Nucleus accumbens (tissue), 56 donors: ENCODE data around the gene ZNF83.

Source experiments
- DNase-seq, 56 donors: peaks; one replicate each; lab custom pipeline; 2025; lab: John Stamatoyannopoulos, UW

Gene ZNF83

DNA sequence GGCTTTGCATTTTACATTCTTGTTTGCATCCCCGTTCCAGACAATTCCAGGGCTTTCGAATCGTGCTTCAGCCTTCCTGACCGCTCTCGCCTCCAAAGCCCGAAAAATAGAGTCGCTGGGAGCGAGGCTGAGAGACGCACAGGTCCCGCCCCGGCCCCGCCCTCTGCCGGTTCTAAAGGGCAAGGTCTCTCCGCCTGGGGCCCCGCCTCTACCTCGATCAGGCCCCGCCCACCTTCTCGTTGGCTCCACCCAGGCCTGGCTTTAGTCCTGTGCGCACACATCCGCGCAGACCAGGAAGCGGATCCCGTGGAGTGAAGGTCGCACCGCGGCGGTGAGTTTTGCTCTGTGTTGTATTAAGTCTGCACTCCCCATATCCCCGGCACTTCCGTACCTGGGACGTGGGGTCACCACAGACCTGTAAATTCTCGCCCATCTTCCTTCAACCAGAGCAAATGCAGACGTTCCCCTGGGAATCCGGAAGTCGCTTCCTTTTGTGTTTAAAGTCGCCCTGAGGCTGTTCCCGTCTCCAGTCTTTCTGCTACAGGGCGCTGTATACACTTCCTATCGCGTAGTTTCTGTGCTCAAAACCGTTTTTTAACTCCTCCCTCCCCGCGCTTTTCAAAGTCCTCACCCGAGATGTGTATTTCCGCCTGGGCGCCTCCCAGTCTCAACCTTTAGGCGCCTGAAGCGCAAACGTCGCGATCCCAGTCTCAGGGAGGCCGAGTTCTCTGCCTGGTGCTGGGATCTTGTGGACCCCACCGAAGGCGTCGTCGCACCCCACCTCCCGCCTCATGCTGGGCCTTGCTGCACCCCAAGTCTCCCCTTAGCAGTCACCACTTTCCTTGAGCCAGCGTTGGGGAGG lies 67.9 kb downstream of the ZNF83 start, which contains the start of gene ZNF701:
TSS of gene ZNF701 (plus strand) at position 288 of the 862 bp plus-strand sequence. CDS start 3,861 bp downstream, outside the sequence.
- DNase-seq, result peak; percentile 60 to 98 (median 91)

DNA sequence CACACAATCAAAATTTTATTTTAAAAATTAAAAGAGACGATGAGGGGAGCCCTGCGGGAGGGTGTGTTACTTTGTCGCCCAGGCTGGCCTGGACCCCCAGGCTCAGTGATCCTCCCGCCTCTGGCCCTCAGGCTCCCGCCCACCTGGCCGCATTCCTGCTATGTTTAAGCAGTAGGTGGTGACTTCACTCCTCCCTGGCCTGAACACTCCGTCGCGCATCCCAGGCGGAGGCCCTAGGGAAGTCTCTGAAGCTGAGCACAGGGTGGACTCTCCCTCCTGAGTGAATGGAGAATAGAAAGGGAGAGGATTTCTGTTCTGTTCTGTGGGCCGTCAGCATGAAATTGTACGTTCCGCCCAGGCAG lies 68.5 kb downstream of the ZNF83 start:
- DNase-seq, result peak in 8 of 56 donors; percentile 29 to 81 (median 40)

DNA sequence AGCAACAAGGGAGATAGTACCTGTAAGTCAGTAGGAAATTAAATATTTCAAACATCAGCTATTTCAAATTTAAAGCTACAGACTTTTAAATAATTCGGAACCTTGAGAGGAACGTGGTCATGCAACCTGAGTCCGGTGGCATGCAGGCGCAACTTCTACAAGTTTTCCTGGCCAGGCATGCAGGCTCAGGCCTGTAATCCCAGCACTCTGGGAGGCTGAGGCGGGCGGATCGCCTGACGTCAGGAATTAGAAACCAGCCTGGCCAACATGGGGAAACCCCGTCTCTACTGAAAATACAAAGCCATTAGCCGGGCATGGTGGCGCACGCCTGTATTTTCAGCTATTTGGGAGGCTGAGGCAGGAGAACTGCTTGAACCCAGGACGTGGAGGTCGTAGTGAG lies 70.2 kb downstream of the ZNF83 start:
- no peak for DNase-seq

DNA sequence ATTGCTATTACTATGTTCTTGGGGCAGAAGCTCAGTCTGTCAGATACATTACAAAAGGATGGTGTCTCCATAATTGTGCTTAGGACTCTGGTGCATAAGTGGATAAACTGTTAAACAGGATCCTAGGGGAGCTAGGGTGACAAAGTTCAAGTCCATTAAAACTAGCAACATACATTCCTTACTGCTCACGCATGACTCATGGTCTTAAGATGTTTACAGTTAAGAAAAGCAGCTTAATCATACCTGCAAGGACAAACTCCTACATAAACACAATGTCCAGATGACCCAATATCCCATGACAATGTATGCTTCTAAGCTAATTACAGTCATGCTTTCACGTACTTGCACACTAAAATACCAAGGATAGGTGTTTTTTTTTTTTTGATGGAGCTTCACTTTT lies 71.6 kb downstream of the ZNF83 start:
- DNase-seq, result no peak

DNA sequence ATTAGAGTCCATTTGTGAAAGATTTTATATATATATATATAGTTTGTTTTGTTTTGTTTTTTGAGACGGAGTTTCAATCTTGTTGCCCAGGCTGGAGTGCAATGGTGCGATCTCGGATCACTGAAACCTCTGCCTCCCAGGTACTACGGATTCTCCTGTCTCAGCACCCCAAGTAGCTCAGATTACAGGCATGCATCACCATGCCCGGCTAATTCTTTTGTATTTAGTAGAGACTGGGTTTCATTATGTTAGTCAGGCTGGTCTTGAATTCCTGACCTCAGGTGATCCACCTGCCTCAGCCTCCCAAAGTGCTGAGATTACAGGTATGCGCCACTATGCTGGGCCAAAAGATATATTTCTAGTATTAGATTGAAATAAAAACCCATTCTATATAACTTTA lies 72.0 kb downstream of the ZNF83 start:
- DNase-seq, result no peak
